NCI-H2196 (cell line): ENCODE results near the gene ATP8B3.

ENCODE experiments used
- DNase-seq: peaks from one replicate; lab custom pipeline; 2025; ENCODE audit not compliant: unreplicated experiment; lab: John Stamatoyannopoulos, UW

The ATP8B3 gene

DNA sequence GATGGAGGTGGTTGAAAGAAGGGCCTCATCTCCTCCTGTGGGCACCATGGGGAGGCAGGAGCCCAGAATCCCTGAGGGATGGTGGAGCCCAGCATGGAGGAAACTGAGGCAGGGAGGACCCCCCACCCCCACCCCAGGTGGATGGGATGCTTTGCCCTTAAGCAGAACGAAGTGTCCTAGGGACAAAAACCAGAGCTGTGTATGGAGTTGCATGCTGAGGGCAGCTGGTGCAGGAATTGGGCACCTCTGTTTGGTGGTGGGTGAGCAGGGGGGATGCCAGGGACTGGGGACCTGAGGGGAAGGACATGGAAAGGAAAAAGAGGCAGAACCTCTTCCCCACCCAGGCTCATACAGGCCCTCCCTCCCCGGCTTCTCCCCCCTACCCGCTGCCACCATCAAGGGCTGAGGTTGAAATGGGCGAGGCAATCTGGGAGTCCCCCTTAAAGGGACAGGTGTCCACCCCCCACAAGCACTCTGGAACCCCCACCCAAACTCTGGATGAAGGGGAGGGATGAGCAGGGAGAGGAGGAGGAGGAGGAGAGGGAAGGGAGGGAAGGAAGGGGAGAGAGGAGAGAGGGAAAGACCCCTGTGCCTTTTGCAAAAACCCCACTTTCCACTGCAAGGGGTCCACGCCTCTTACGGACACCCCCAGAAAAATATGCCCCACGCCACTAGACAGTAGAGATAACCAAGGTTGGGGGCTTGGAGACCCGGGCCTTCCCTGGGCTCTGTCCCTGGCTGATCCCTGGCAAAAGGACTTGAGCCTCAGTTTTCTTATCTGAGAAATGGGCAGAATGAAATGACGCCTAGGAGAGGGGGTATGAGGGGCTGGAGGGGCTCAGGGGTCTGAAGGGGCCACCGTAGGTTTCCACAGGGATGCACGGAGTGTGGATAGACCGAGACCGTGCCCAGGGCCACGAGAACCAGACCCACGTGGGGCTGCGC is 52.8 kb downstream of the ATP8B3 start:
- no peak for DNase-seq

GRCh38 chr19:1758231-1758577 is 53.9 kb downstream of the ATP8B3 start:
- DNase-seq: no peak

- DNase-seq: no peak
These were observed 54.4 kb downstream of the ATP8B3 start for GRCh38 chr19:1757468-1758230.

DNA sequence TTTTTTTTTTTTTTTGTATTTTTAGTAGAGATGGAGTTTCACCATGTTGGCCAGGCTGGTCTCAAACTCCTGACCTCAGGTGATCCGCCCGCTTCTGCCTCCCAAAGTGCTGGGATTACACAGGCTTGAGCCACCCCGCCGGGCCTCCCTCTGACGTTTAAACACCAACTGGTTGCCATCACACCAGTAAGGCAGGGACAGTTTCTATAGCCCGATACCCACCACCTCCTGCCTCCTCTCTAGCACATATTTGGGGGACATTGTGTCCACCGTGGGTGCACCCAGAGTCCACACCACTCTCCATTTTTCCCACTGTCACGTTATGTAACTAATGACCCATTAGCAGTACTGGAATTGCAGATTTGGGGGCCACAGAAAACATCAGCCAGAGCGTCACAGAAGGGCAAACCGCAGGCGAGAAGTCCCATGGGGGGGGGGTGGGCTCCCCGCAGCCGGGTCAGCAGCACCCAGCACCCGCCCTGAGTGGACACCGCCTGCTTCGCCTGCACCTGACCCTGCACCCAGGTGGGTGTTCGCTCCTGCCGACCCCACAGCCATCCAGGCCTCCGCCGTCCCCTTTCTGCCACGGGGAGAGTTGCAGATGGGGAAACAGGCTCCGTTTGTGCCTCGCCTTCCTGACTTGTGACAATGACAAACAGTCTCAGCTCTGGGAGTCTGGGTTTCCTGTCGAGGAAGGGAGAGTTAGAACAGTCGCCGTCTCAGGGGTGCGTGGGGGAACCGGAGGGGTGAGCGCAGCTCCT is 55.2 kb downstream of the ATP8B3 start:
- DNase-seq: no peak

GRCh38 chr19:1756264-1756663 is 55.8 kb downstream of the ATP8B3 start:
- no peak for DNase-seq

DNA sequence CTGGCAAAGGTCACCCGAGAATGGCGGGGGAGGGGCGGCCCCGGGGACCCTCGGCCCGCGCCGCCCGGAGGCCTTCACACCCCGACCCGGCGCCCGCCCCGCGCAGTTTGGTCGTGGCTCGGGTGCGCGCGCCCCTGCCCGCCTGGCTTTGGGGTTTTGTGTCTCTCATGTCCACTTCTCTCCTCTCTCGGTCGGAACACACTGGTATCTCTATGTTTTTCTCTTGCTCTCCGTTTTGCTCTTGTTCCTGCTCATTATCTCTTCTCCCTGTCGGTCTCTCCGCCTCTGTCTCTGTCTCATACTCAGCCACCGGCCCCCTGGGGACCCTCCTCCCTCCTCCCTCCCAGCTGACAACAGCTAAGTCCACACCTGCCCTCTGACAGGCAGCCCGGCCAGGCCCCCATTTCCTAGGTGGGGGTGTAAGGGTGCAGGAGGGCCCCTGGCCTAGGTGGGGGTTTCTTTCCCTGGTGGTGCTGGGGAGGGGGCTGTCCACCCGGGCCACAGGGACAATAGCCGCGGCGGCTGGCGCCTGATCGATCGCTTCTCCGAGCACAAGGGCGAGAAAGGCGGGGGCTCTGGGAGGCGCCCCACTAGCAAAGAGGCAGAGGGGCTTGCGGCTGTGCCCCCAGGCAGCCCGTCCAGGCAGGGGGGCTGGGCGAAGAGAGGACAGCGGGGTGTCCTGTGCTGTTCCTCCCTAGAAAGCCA is 56.5 kb downstream of the ATP8B3 start:
- no peak for DNase-seq

- no peak for DNase-seq
These were observed 57.2 kb downstream of the ATP8B3 start for GRCh38 chr19:1754636-1755466.

- DNase-seq: no peak
These were observed 57.9 kb downstream of the ATP8B3 start for GRCh38 chr19:1754018-1754635.

DNA sequence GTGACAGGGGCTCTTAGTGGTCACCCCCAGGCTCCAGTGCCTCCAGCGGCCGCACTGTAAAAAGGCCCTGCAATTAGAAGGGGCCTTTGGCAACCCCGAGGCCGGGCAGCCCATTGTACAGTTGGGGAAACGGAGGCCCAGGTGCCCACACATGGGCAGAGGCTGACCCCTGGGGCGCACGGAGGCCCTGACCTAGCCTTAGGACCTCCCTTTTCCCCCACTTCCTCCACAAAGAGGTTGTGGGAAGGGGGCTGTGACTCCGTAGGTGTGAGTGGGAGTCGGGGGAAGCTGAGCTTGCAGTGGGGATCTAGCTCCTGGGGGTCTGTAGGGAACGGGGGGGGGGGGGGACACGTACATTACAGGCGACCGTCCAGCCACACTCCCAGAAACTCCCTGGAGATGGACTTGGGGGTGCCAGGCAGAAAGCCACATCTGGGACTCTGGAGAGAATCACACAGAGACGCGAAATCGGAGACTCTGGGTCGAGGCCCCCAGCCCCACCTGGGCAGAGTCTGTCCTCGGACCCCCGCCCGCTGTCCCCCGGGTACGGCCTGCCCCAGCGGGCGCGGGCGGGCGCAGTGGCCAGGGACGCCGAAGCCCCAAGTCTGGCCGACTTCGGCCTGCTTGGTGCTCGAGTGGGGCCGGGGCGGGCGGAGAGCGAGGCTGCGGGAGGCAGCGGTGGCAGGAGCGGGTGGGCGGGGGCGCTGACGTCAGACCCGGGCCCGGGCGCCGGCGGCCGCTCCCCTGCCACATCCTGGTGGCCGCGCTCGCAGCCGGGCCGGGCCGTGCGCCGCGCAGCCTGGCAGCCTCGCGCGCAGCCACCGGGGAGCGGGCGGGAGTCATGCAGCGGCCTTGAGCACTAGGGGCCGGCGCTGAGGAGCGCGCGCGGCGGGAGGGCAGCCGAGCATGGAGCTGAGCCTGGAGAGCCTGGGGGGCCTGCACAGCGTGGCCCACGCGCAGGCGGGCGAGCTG is 59.0 kb downstream of the ATP8B3 start, which contains the start of gene ONECUT3:
Gene ONECUT3, plus strand, starts transcription at position 750 of the 972 bp plus-strand sequence. Its CDS starts 157 bp downstream, at position 907.
- no peak for DNase-seq

DNA sequence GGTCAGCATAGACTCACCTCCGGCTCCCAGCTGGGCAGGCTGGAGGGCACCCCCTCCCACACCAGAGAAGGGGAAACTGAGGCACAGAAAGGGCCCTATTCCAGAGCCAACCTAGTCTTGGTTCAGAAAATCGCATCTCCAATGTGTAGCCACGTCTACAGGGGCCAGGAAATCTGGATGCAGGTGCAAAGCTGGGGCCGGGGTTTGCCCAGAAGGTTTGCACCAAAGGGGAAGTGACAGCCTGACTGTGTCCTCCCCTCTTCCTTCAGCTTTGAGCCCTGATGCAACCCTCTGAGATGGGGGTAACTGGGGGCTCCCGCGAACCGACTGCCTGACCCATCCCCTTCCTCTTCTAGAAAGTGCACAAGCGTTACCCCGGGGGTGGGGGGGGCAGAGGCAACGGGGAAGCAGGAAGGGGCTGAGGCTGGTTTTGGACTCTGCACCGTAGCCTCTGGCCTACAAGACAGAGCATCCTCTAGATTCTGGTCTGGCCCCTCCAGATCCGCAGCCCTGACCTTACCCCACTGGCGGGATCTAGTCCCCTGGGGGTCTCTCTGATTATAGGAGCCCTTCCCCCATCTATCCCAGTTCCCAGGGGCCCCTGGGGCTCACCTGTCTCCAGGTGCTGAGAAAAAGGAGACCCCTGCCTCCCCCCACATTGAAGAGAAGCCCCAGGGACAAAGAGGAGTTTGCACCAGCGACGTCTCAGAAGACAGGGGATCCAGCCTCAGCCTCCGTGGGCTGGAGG is 59.9 kb downstream of the ATP8B3 start:
- DNase-seq: no peak

DNA sequence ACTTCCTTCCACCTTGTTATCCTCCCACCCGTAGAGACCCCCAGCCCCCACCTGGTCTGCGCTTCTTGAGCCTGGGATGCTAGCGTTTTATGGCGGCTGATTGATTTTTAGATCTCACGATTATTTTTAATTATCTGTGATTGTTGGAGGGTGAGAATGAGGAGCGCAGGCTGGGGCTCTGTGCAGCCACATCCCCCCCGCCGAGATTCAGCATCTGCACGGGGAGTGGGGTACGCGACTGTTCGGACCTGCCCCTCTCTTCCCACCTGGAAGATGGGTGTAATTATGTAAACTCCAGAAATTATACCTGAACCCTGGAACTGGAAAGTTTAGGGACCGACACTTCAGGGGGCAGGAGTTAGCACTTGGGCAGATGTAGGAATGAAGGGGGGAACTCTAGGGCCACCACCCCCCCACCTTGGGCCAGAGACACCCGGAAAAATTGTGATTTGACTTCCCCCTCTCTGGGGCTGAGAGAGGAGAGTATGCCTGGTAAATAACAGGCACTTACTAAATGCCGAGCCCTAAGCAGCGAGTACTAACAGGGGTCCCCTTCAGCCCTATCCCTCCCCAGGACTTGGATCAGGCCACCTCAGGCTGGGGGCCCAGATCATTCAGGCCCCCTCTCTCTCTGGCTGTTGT is 60.6 kb downstream of the ATP8B3 start:
- DNase-seq: no peak

GRCh38 chr19:1750343-1751021 is 61.6 kb downstream of the ATP8B3 start:
- DNase-seq: no peak

GRCh38 chr19:1749373-1750342 is 62.4 kb downstream of the ATP8B3 start:
- peak; percentile 14 for DNase-seq

DNA sequence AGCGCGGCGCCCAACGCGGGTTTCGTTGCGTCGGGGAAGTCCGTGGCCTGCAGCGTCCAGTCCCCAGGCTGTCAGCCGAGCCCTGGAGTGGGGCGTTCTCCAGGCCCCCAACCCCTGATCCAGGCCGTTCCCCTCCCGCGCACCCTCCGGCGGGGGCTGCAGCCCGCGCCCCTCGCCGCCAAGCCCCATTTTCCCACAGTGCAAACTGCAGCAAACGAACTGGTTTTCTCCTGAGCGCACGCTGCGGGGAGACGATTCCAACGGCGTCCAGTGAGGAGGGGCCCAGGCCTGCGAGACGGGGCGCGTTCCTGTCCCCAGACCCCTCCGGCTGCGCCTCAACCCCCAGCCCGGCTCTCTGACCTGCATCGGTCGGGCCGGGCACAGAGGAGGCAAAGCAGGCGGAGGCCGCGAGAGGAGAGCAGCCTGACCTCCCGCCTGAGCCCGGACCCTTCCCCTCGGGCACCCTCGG is 63.2 kb downstream of the ATP8B3 start:
- DNase-seq: no peak
